UCSD-AML1 (cell line): Measurements from ENCODE around the gene ARFGAP1.
A peak's percentile ranks its signal among the peaks of the same experiment; 100 is the strongest.

Experiments
- DNase-seq: peaks from one replicate; lab custom pipeline; 2025; ENCODE audit not compliant: unreplicated experiment; lab: John Stamatoyannopoulos, UW

Gene ARFGAP1

DNA sequence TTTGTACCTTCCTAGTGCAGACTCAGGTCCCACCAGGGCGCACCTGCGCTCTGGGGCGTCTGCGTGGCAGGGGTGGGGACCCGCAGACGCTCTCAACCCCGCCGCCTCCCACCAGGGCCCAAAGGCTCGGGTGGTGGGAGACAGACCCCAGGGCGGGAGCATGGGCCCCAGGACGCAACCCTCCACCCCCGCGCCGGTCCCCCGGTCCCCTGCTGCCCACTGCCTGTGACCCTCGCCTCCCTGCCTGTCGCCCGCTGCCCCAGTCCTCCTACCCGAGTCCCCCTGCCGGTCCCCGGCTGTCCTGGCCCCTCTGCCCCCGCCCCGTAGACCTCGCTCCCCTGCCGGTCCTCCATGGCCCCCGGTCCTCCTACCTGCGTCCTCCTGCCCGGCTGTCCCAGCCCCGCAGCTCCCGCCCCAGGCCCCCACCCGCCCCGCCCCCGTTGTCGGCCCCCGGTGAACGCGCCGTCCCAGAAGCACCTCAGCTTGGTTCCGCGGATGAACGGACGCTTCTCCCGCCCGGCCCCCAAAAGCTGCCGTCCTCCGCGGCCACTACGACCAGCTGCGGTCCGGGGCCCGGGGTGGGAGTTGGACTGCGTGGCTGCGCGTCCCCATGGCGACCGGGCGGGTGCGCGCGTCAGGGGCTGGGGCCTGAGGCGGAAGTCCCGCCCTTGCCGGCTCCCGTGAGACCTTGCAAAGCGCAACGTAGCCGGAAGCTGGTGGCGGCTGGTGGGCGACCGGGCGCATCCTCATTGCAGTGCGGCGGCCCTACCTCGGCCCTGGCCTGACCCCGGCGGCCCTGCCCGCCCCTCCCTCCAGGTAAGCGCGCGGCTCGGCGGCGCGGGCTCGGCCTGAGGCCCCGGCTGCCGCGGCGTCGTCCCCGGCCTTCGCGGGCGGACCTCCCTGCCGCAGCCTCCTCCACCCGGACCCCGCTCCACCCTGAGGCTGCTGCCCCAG, at the start of gene ARFGAP1:
Gene ARFGAP1 (plus strand): TSS at position 709 of the 954 bp plus-strand sequence. CDS start 2,768 bp downstream, outside the sequence.
- DNase-seq: peak; percentile 87

DNA sequence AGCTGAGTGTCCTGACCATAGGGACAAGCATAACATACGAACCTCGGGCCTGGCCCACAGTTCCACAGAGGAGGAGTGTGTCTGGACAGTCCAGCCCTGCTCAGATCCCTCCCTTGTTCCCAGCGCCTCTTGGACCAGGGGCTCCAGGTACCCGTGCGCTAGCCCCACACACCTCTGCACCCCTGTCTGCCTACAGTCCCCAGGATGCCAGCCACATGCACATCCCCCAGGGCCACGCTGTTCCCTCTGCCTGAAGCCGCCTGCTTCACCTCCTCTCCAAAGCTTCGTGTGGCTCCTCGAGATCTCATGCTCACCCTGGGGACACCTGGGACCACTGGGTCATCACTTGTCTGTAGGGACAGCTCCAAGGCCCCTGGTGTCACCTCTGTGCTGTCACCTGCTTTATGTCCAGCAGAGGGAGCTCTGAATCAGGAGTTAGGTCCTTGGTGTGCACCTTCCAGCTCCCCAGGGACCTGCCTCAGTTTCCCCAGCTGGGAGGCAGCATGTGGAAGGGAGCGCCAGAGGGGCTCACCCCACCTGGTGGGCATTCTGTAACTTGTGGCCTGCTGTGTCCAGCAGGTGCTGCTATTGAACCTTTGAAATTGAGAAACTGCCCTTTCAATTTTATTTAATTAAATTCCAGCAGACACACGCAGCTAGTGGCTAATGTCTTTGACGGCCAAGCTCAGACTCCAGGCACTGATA, 49.3 kb upstream of the ARFGAP1 start:
- DNase-seq: peak; percentile 23

DNA sequence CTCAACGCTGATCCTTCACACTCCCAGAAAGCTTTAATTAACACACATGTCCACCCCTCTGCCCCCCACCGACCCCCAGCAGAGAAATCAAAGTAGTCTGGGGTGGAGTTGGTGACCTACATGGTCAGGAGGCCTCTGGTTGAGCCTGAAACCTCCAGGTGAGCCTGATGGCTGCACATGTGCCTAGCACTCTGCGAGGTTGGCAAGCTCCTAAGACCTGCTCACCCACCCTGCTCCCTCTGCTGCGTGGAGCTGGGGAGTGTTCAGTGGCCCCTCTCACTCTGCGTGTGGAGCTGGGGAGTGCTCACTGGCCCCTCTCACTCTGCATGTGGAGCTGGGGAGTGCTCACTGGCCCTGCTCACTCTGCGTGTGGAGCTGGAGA, 48.8 kb upstream of the ARFGAP1 start:
- no peak for DNase-seq

DNA sequence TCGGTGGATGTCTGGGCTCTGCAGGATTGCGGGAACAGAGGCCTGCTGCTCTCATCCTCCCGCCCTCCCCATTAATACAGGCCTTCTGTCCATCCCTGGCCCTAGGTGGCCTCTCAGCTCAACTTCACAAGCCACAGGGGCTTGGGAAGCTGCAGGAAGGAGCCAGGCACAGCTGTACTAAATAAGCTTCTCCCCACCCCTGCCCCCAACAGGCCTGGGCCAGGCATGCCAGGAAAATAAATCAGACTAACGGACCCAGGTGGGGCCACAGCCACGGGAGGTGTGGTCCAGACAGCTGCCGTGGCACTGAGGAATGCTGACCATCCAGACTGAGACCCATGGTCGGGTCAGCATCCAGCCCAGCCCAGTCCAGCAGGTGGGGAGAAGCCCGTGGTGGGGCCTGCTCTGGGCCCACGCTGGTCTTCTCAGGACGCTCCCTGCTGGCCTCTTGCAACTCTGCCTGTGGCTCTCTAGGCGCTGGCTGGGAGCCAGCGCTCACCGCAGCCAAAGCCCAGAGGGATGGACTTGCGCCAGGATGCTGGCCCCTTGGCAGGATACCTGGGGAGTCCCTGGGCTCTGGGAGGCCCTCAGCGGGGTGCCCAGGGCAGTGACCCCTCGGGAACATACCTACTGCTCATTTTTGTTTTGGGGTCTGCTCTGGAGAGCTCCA, 48.1 kb upstream of the ARFGAP1 start:
- DNase-seq: no peak

DNA sequence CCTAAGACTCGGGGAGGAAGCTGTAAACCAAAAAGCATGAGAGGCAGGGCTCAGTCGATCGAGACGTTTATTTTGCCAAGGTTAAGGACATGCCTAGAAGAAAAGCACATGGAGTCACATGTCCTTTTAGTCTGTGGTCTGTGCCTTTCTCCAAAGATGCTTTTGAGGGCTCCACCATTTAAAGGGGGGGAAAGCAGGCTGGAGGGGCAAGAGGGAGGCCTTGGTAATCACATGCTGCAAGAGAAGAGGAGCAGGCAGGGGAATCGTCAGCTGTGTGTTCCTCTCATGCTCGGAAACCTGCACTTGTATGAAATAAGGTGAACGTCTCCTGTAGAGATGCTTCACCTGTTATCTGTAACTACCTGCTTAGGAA, 47.5 kb upstream of the ARFGAP1 start:
- DNase-seq: no peak

DNA sequence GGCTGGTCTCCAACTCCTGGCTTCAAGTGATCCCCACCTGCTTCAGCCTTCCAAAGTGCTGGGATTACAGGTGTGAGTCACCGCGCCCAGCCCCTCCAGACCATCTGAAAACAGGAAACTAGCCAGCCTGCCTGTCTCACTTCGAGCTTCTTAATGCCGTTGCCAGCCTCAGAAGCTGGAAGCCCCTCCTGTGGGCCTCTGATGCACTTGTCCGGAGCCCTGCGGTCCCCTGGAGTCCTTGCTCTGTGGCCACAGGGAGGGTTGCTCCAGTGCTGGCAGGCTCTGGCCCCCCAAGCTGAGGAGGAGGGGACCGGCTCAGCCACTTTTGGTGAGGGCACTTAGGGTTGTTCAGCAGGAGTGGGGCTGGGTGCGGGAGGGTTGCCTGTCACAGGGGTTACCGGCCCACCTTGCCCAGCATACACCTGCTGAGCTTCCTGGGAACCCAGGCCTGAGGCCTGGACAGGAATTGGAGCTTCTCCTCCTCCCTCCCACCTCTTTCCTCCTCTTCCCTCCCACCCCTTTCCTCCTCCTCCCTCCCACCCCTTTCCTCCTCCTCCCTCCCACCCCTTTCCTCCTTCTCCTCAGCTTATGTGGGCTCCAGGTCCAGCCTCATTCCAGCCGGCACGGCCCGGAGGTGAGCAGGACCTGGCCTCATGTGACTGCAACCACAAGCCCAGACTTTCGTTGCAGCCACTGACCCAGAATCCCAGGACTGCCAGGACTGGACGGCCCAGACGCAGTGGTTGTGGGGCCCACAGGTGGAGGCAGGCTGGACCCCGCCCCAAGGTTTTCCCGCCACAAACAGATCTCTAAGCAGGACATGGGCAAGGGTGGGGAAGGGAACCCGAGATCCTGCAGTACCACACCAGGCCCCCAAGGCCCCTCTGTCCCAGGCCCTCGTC, 46.3 kb upstream of the ARFGAP1 start:
- no peak for DNase-seq

DNA sequence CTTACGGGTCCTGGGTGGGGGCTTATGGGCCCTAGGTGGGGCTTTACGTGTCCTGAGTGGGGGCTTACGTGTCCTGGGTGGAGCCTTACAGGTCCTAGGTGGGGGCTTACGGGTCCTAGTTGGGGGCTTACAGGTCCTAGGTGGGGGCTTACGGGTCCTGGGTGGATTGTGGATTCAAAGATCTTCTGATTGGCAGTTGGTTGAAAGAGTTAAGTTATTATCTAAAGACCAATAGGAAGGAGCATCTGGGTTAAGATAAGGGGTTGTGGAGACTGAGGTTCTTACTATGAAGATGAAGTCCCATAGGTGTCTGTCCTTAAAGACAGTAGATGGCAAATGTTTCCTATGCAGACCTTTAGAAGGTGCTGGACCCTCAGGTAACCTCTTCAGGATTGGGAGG, 45.4 kb upstream of the ARFGAP1 start:
- no peak for DNase-seq

DNA sequence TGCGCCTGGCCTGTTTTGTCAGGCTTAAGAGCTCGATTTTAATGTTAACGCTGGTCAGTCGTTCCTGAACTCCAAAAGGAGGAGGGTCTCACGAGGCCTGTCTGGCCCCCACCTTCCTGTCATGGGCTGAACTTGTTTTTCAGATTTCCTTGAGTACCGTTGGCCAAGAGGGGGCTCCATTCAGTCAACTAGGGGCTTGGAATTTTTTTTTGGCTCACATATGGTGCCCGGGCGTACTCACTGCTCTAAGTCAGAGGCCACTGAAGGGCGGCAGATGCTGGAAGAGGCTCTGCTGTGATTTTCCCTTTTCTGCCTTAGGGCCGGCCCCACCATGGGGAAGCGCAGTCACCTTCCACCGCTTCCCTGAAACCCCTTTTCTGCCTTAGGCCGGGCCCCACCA, 43.8 kb upstream of the ARFGAP1 start:
- DNase-seq: no peak

DNA sequence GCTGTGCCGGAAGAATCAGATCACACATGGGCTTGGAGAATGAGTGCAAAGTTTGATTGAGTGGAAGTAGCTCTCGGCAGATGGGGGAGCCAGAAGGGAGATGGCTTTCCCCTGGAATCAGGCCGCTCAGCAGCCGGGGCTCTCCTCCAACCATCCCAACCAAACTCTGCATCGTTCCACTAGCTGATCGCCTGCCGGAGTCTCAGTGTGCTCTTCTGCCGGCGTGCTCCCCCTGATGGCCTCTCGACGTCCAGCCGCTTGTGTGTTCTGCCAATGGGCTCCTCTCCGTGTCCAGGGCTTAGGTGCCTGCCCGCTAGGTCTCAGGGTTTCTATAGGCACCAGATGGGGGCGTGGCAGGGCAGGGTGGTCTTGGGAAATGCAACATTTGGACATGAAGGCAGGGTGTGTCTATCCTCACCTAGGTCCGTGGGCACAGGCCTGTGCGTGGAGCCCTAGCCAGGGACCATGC, 41.8 kb upstream of the ARFGAP1 start:
- peak; percentile 49 for DNase-seq

DNA sequence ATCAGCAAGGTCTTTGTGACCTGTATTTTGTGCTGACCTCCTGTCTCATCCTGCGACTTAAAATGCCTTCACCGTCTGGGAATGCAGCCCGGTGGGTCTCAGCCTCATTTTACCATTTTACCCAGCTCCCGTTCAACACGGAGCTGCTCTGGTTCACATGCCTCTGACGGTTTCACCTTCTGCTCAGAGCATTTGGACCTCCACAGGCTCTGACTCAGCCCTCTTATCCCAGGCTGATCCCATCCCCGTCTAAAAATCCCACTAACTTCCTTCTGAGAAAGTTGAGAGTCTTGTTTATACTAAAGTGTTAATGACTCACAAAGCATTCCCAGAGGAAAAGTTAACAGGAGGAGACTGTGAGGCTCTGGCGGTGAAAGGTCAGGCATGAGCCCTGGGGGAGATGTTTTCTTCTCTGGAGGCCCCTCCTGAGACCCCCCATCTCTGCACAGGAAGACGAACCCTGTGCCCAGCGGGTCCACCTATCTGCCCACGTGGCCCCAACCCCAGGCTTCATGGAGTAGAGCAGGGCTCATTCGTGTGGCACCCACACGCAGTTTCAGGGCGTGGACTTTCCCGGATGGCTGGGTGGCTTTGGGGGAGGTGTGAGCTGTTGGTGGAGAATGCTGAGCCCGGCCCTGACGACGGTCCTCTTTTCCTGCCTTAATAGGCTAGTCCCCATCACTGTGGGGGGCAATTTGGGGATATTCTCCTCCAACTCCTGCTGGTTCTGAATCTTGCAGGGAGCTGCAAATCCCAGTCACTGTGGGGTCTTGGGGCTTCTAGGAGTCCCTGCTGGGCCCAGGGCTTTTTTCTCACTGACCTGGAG, 40.2 kb upstream of the ARFGAP1 start:
- DNase-seq: no peak

DNA sequence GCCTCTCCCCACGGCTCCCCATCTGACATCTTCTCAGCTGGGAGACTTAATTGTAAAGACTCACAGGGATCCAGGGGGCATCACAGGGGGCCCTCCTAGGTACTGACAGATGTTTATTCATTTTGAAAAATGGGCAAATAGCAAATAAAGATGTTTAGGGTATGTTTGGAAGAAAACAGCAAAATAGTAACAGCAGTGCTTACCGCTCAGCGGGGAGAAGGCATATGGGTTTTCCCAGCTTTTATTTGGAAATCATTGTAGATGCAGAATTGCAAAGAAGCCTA, 39.6 kb upstream of the ARFGAP1 start:
- no peak for DNase-seq

DNA sequence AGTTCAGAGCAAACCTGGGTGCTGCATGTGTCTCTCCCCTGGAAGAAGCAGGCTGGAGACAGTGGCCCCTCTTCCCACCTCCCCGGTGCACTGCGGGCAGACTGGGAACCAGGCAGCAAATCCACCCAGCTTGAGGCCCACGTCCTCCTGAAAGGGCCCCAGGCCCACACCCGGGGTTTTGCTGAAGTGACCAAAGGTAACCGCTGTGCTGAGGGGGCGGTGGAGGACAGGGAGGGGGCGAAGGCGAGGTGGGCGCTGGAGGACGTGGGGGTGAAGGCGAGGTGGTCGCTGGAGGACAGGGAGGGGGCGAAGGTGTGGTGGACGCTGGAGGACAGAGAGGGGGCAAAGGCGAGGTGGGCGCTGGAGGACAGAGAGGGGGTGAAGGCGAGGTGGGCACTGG, 38.7 kb upstream of the ARFGAP1 start:
- DNase-seq: no peak

DNA sequence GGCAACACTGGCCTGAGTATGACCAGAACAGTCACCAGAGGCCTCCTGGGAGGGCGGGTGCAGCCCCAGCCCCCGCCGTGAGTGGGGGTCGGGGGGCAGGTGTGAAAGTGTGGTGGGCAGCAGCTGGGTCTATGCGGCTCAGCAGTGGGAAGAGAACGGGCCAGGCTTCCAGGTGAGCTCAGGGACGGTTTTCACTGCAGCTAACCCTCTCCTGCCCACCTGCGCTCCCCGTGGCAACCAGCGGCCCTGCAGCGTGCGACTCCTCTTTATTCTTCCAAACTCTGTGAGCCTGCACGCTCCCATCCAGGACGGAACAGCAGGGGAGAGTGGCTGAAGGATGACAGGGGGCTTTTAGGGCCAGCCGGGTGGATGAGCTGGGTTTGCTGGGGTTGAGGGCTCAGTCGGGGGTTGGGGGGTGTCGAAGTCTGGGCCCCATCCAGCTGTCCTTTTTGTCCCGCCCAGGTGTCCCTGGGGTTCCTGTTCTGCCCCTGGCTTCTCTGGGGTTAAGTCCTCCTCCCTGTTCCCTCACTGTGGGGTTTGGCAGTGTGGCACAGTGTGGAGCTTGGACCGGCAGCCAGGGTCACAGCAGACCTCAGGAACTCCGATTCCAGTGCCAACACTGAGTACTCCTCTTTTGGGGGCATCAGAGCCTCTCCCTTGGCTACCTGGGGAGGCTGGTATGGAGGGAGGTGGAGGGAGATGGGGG, 37.8 kb upstream of the ARFGAP1 start:
- no peak for DNase-seq

DNA sequence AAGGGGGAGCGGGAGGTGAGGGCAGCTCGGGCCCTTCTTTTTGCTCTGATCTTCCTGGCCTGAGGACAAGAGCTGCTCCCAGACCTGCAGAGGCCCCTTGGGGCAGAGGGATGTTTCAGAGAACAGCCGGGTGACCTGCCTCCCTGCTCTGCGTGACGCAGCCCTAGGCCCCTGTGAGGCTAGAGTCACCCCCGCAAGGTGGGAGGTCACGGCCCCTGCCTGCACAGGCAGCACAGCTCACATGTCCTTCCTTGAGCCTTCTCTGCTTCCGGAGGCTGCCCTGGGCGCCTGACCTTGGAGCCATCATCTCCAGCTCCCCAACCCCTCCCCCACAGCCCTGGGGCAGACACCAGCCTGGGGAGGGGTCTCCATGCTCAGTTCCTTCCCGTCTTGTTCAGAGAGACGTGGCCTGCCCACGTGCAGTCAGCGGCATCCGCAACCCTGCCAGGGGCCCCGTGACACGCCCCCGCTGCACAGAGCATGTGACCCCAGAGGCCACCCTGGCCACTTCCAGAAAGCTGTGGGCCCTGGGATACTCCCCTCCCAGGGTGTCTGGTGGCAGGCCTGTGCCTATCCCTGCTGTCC, 37.1 kb upstream of the ARFGAP1 start, which contains the start of gene BIRC7:
Gene BIRC7 (plus strand): TSS at position 507 of the 585 bp plus-strand sequence. CDS start 192 bp downstream, outside the sequence.
- DNase-seq: no peak

DNA sequence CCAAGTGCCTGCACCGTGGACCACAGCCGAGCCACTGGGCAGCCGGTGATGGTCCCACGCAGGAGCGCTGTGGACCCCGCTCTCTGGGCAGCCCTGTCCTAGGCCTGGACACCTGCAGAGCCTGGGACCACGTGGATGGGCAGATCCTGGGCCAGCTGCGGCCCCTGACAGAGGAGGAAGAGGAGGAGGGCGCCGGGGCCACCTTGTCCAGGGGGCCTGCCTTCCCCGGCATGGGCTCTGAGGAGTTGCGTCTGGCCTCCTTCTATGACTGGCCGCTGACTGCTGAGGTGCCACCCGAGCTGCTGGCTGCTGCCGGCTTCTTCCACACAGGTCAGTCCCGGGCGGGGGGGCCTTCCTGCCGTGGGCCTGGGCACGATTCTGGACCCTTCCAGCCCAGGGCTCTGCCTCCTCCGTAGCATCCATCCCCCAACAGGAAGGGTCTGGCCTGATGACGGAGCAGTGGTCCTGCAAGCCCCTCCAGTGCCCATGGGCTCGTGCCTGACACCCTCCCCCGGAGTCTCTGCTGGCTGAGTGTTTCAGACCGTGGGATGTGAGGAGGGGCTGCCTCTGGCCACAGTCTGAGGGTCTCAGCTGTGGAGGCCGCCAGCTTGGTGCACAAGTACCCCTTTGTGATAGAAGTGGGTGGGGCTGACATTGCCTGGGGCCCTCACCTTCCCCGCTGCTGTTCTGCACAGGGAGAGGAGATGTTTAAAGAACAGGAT, 36.3 kb upstream of the ARFGAP1 start:
- DNase-seq: no peak

DNA sequence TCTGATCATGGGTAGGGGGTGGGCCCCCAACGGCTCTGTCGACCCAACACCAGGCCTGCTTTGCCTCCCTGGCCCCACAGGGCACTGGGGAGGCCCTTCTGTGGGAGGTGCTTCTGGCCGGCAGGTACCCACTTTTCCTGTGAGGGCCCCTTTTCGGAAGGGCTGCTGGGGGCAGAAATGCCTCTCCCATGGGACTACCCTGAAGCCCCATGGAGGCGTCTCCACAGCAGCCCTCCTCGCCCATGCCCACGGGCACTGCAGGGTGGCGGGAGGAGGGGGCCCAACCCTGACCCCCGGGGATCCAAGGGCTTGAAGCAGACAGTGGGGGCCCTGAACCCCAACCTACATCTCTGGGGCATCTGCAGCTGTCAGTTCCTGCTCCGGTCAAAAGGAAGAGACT, 34.6 kb upstream of the ARFGAP1 start:
- DNase-seq: no peak

DNA sequence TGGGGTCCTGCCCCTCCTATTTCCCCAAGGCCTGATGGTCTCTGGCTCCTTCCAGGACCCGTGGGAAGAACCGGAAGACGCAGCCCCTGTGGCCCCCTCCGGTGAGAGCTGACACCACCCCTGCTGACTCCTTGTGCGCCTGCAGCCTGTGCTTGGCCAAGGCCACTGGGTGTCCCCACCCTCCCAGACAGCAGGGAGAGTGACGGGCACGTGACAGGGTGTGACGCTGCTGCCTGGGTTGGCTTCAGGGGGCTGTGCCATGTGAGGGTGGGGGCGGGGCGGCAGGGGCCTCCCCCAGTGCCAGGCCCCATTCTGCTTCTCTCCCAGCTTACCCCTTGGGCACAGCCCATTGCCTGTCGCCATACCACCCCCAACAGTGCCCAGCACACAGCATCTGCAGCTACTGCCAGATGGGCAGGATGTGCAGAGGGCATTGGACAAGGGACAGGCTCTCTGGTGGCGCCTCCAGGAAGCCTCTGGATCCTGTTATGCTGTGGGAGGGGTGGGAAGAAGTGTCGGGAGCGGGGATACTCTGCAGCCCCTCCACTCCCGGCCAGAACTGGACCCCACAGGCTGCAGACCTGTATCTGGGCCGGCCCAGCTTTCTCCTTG, 34.0 kb upstream of the ARFGAP1 start:
- peak; percentile 47 for DNase-seq

DNA sequence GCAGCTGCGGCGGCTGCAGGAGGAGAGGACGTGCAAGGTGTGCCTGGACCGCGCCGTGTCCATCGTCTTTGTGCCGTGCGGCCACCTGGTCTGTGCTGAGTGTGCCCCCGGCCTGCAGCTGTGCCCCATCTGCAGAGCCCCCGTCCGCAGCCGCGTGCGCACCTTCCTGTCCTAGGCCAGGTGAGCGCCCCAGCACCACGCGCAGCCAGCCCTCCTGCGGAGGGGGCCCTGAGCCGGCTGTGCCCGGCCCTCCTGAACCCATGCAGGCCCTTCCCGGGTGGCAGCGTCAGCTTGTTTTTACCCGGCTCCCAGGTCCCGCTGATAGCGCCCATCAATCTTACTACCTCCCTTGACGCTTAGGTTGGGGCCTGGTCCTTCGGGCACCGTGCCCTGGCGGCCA, 33.2 kb upstream of the ARFGAP1 start:
- DNase-seq: no peak
